Measurements from ENCODE around the gene NEU2. TPM values are rescaled to one million over a fixed set of nuclear protein-coding genes. Genes with fewer than 3 reads are reported as not detected.

NEU2 gene
- total and polyA plus RNA-seq, 10 of the 15 experiments (the other 5 are each of a cell fraction or from before 2014, with no cell fraction given) = not detected

DNA sequence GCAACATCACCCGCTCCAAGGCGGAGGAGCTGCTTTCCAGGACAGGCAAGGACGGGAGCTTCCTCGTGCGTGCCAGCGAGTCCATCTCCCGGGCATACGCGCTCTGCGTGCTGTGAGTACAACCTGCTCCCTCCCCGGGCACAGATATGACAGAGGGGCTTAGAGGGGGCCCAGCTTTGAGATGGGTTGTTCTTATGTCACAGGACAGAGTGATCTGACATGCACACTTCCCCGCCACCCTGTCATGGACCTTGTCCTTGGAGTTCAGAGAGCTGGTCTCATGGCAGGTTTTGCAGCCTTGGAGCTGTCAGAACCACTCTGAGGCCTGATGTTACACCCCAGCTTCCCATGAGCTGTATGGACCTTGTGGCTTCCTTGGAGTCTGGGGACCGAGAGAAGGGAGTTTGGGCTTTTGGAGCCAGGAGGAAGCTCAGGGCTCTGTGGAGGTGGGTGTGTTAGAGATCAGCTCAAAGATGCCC lies 28.1 kb downstream of the NEU2 start (continued):
- TF ChIP-seq POLR2AphosphoS5 (IDR thresholded peaks at IDR 0.05; ENCODE audit: low read length) (peak; percentile 50), RBBP5 (conservative IDR thresholded peaks at IDR 0.05) (no peak), ASH2L (IDR thresholded peaks at IDR 0.05; ENCODE audit: borderline replicate concordance, low read depth) (no peak), ZNF274 (IDR thresholded peaks at IDR 0.05; ENCODE audit: insufficient read depth, insufficient read length) (no peak), NFYA (IDR thresholded peaks at IDR 0.05; ENCODE audit: borderline replicate concordance, low read depth, low read length) (no peak), ATF7 (IDR thresholded peaks at IDR 0.05; ENCODE audit: low read depth) (no peak), TCF3 (IDR thresholded peaks at IDR 0.05; ENCODE audit: borderline replicate concordance, insufficient read depth, low read depth, low read length) (no peak), SUPT20H (IDR thresholded peaks at IDR 0.05; ENCODE audit: borderline replicate concordance, control insufficient read depth, low read depth, low read length) (no peak), KLF5 (IDR thresholded peaks at IDR 0.05; ENCODE audit: partially characterized antibody) (no peak), EED (IDR thresholded peaks at IDR 0.05; ENCODE audit: low read depth) (no peak), DPF2 (IDR thresholded peaks at IDR 0.05) (peak; percentile 36), EGR1 (IDR thresholded peaks at IDR 0.05; ENCODE audit: borderline replicate concordance in 1 of 2, low read depth in 2 of 2, low read length in 2 of 2) (no peak), ZNF622 (IDR thresholded peaks at IDR 0.05) (no peak), MXI1 (IDR thresholded peaks at IDR 0.05; ENCODE audit: low read depth, low read length) (peak; percentile 84), POU2F2 (IDR thresholded peaks at IDR 0.05; ENCODE audit: borderline replicate concordance, low read depth, low read length) (no peak), BACH1 (IDR thresholded peaks at IDR 0.05; ENCODE audit: borderline replicate concordance) (no peak), CBFB (IDR thresholded peaks at IDR 0.05; ENCODE audit: low read depth) (no peak), HCFC1 (IDR thresholded peaks at IDR 0.05; ENCODE audit: low read length) (no peak), CHD2 (IDR thresholded peaks at IDR 0.05; ENCODE audit: borderline replicate concordance, low read depth, low read length) (no peak), CEBPB (IDR thresholded peaks at IDR 0.05; ENCODE audit: borderline replicate concordance in 1 of 2, low read depth in 2 of 2, low read length in 2 of 2) (no peak), CBX5 (IDR thresholded peaks at IDR 0.05; ENCODE audit: low read depth) (no peak), KAT2A (conservative IDR thresholded peaks at IDR 0.05; ENCODE audit: control insufficient read depth, low read depth, low read length) (no peak), PML (IDR thresholded peaks at IDR 0.05; ENCODE audit: low read length) (0 out of 2 replicates have a peak, but pooled peaks have one; percentile 24), CREB1 (IDR thresholded peaks at IDR 0.05; ENCODE audit: low read depth) (no peak)
- TF ChIP-seq, protein P1, sequence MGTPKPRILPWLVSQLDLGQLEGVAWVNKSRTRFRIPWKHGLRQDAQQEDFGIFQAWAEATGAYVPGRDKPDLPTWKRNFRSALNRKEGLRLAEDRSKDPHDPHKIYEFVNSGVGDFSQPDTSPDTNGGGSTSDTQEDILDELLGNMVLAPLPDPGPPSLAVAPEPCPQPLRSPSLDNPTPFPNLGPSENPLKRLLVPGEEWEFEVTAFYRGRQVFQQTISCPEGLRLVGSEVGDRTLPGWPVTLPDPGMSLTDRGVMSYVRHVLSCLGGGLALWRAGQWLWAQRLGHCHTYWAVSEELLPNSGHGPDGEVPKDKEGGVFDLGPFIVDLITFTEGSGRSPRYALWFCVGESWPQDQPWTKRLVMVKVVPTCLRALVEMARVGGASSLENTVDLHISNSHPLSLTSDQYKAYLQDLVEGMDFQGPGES (IDR thresholded peaks at IDR 0.05) = no peak
- TF ChIP-seq, protein P2, sequence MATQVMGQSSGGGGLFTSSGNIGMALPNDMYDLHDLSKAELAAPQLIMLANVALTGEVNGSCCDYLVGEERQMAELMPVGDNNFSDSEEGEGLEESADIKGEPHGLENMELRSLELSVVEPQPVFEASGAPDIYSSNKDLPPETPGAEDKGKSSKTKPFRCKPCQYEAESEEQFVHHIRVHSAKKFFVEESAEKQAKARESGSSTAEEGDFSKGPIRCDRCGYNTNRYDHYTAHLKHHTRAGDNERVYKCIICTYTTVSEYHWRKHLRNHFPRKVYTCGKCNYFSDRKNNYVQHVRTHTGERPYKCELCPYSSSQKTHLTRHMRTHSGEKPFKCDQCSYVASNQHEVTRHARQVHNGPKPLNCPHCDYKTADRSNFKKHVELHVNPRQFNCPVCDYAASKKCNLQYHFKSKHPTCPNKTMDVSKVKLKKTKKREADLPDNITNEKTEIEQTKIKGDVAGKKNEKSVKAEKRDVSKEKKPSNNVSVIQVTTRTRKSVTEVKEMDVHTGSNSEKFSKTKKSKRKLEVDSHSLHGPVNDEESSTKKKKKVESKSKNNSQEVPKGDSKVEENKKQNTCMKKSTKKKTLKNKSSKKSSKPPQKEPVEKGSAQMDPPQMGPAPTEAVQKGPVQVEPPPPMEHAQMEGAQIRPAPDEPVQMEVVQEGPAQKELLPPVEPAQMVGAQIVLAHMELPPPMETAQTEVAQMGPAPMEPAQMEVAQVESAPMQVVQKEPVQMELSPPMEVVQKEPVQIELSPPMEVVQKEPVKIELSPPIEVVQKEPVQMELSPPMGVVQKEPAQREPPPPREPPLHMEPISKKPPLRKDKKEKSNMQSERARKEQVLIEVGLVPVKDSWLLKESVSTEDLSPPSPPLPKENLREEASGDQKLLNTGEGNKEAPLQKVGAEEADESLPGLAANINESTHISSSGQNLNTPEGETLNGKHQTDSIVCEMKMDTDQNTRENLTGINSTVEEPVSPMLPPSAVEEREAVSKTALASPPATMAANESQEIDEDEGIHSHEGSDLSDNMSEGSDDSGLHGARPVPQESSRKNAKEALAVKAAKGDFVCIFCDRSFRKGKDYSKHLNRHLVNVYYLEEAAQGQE (IDR thresholded peaks at IDR 0.05; ENCODE audit: low read depth, low read length) = 0 out of 2 replicates have a peak, but pooled peaks have one; percentile 2
- TF ChIP-seq, protein P3, sequence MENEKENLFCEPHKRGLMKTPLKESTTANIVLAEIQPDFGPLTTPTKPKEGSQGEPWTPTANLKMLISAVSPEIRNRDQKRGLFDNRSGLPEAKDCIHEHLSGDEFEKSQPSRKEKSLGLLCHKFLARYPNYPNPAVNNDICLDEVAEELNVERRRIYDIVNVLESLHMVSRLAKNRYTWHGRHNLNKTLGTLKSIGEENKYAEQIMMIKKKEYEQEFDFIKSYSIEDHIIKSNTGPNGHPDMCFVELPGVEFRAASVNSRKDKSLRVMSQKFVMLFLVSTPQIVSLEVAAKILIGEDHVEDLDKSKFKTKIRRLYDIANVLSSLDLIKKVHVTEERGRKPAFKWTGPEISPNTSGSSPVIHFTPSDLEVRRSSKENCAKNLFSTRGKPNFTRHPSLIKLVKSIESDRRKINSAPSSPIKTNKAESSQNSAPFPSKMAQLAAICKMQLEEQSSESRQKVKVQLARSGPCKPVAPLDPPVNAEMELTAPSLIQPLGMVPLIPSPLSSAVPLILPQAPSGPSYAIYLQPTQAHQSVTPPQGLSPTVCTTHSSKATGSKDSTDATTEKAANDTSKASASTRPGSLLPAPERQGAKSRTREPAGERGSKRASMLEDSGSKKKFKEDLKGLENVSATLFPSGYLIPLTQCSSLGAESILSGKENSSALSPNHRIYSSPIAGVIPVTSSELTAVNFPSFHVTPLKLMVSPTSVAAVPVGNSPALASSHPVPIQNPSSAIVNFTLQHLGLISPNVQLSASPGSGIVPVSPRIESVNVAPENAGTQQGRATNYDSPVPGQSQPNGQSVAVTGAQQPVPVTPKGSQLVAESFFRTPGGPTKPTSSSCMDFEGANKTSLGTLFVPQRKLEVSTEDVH (IDR thresholded peaks at IDR 0.05; ENCODE audit: low read depth, partially characterized antibody) = no peak
